Left renal cortex interstitium (tissue), 4 donors: ENCODE measurements around the gene ASB16. TPM values are rescaled to one million over a fixed set of nuclear protein-coding genes. Genes with fewer than 3 reads are reported as not detected.

Experiments
- DNase-seq, 4 donors: peaks; one replicate each; pipeline ENCODE4 v3.0.0-alpha.2; 2013; ENCODE audit warnings: low read depth in 4 of 4, low spot score in 2 of 4, missing footprints in 1 of 4
- polyA plus RNA-seq, 4 donors: library from polyadenylated mRNA; unstranded; fragments of 120-200 nt; gene quantifications; one replicate each; pipeline ENCODE4 v1.2.1, GENCODE V29; 2013; ENCODE audit not compliant: insufficient read length in 4 of 4

The ASB16 gene
- polyA plus RNA-seq, 4 donors = 1.7 to 4.8 (median 3.1) TPM

GRCh38 chr17:44187131-44187899 is 16.8 kb downstream of the ASB16 start:
- DNase-seq = no peak

GRCh38 chr17:44188576-44189403 is 18.3 kb downstream of the ASB16 start:
- no peak for DNase-seq

GRCh38 chr17:44190481-44190880 is 20.0 kb downstream of the ASB16 start:
- DNase-seq = no peak

- DNase-seq = no peak
These were observed 20.9 kb downstream of the ASB16 start for GRCh38 chr17:44191369-44191768.

GRCh38 chr17:44191941-44192496 is 21.5 kb downstream of the ASB16 start:
- DNase-seq = no peak

- no peak for DNase-seq
These were observed 22.2 kb downstream of the ASB16 start for GRCh38 chr17:44192750-44193149.

- DNase-seq = no peak
These were observed 23.0 kb downstream of the ASB16 start for GRCh38 chr17:44193326-44194084.

GRCh38 chr17:44197107-44197506 is 26.6 kb downstream of the ASB16 start:
- no peak for DNase-seq

GRCh38 chr17:44197980-44198720 is 27.6 kb downstream of the ASB16 start:
- no peak for DNase-seq

GRCh38 chr17:44198721-44199552 is 28.4 kb downstream of the ASB16 start:
- DNase-seq = peak in 2 of 4 donors; percentile 17 to 32

- peak in 3 of 4 donors; percentile 87 to 95 (median 95) for DNase-seq
These were observed 29.3 kb downstream of the ASB16 start, which contains the start of gene ATXN7L3 for GRCh38 chr17:44199553-44200477. Gene ATXN7L3, minus strand, starts transcription at chr17:44199884. Its CDS starts 1,814 bp downstream, at chr17:44198070.

GRCh38 chr17:44200478-44201155 is 30.1 kb downstream of the ASB16 start:
- peak in 1 of 4 donors; percentile 20 for DNase-seq

GRCh38 chr17:44202756-44203155 is 32.3 kb downstream of the ASB16 start:
- no peak for DNase-seq

- peak in 1 of 4 donors; percentile 28 for DNase-seq
These were observed 33.4 kb downstream of the ASB16 start for GRCh38 chr17:44203731-44204440.

GRCh38 chr17:44204441-44204882 is 34.0 kb downstream of the ASB16 start:
- no peak for DNase-seq

- DNase-seq = no peak
These were observed 35.7 kb downstream of the ASB16 start for GRCh38 chr17:44205962-44206824.
